Urothelium cell line (cell line): Measurements from ENCODE around the gene LATS1.
"Not testable (repeated sequence)": the region's sequence is repeated elsewhere in the genome, so short reads cannot be mapped to it uniquely, and the experiment has no call there.

Source experiments
- DNase-seq: peaks from one replicate; pipeline ENCODE4 v3.0.0; 2011; ENCODE audit warnings: low spot score, mixed read lengths
- FAIRE-seq: peaks from 2 replicates; lab custom pipeline; 2011; peaks lifted over from hg19 to GRCh38; lab: Jason Lieb, UNC

LATS1 gene

DNA sequence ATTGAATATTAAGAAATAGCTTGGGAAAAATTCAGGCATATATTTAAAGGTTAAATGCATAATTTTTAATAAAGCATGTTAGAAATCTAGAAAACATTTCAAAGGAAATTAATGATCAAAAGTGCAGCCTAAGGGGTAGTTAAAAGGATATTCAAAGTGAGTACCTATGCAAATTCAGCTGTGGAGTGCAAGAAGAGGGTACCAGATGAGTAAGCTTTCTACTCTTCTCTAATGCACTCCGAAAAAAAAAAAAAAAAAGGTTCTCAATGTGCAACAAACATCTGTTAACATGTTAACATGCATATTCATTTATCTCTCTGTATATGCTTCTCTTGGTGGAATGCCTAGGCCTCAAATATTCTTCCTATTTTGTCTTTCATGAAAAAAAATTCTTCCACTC lies 37.4 kb downstream of the LATS1 start:
- DNase-seq = no peak

DNA sequence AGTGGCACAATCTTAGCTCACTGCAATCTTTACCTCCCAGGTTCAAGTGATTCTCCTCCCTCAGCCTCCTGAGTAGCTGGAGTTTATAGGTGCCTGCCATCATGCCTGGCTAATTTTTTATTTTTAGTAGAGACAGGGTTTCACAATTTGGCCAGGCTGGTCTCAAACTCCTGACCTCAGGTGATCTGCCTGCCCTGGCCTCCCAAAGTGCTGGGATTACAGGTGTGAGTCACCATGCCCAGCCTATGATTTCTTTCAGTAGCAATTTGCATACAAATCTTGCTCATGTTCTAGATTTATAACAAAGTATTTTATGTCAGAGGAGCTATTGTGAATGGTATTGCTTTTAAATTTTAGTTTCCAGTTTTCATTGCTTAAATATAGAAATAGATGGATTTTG lies 45.6 kb downstream of the LATS1 start:
- DNase-seq, FAIRE-seq: not testable (repeated sequence)

More for the DNA sequence above, 37.4 kb downstream of the LATS1 start:
- FAIRE-seq = no peak

DNA sequence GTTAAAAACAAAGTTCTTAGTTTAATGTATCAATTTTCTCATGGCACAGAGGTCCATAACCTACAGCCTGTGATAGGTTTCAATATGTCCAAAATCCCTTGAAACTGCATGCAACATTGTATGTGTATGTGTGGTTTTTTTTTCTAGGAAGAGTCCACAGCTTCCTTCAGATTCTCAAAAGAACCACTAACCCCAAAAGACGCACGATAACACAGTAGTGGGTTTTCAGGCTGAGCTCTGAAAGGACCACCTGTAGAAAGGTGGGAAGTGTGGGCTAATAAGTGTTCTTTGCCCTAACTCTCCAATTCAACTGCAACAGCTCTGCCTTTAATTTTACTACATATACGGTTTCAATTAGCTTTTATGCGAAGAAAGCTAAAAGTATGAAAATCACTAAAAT lies 57.9 kb downstream of the LATS1 start:
- DNase-seq = no peak
- FAIRE-seq = no peak

DNA sequence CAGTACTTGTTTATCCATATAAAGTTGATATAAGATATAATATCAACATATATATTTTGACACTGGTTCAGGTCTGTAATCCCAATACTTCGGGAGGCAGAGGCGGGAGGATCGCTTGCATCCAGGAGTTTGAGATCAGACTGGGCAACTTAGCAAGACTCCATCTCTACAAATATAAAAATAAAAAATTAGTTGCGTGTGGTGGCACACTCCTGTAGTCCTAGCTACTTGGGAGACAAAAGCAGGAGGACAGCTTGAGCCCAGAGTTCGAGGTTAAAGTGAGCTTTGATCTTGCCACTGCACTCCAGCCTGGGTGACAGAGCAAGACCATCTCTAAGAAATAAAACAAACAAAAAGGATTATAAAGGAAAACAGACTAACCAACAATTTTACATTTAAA lies 60.5 kb downstream of the LATS1 start:
- FAIRE-seq = no peak

DNA sequence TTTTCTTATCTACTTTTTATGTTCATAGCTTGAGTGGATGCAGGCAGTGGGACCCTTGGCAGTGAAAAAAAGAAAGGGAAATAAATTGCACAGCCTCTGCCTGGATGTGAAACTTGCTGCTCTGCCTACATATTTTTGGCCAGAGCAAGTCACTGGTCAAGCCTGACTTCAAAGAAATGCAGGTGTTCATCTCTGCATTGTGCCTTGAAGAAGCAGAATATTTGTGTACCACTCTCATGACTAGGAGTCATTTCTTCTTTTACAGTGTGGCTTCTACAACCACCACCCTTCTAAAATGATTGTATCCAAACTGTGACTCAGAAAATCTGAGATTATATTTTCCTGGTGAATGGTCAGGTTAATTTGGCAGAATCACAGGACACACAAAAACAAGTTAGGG lies 66.8 kb downstream of the LATS1 start:
- no peak for FAIRE-seq
- DNase-seq = no peak

More for the DNA sequence above, 60.5 kb downstream of the LATS1 start:
- no peak for DNase-seq

DNA sequence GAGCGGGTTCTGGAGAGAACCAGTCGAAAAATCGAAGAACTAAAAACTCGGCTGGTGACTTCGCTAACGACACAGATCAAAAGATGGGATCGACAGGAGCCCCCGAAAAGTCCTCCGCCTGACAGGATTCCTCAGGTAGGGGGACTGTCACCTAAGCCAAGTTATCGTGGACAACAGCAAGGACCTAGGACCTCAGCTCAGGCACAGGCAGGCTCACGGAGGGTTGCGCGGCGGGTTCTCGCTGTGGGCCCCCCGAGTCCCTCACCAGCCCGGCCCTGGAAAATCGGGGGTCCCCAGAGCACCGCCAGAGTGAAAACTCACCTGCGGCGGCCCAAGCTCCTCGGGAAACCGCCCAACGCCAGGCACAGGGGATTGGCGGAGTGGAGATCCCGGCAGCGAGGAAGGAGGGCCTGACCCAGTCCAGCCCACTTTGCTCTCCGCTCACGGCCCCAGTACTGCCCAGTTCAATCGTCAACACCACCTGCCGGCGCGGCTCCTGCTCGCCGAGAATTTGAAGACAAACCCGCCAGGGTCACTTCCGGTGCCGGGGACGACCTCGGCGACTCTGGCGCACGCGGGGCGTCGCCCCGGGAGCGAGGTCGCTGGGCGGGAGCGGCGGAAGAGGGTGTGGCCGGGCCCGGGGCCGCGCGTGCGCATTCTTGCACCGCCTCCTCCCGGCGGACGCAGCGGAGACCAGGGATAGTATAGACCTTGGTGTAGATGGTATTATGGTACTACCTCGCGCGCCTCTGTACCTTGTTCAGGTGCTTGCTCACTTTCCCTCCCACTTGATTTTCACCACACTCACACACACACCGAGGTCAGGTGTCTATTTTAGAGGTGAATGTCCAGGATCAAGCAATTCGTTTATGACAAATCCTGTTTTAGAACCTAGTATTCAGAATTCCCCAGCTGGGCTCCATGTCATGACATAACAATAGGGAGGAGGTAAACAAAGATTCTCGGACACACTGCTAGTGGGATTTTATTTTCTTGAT lies 69.5 kb downstream of the LATS1 start, which contains the start of gene KATNA1:
Gene KATNA1, minus strand, starts transcription at position 567 of the 998 bp plus-strand sequence. CDS start 10,167 bp downstream, outside the sequence.
- FAIRE-seq (peak; percentile 61), DNase-seq (peak; percentile 97)

DNA sequence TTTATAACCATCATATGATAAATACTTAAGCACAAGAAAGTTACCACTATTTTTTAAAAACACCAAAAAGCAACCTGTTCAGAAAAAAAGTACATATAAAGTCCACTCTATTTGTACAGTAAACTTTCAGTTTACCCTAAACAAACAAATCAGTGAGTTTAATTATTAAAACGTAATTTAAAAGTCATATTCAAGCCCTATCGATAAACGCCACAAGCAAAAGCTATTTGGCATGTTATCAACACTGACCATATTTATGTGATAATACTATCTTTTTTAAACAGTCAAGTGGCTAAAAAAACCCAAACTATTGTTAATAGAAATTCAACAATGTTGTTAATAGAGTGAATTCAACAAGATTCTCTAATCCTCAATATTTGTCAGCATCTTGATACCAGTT lies 71.3 kb downstream of the LATS1 start:
- no peak for FAIRE-seq
- DNase-seq = no peak

DNA sequence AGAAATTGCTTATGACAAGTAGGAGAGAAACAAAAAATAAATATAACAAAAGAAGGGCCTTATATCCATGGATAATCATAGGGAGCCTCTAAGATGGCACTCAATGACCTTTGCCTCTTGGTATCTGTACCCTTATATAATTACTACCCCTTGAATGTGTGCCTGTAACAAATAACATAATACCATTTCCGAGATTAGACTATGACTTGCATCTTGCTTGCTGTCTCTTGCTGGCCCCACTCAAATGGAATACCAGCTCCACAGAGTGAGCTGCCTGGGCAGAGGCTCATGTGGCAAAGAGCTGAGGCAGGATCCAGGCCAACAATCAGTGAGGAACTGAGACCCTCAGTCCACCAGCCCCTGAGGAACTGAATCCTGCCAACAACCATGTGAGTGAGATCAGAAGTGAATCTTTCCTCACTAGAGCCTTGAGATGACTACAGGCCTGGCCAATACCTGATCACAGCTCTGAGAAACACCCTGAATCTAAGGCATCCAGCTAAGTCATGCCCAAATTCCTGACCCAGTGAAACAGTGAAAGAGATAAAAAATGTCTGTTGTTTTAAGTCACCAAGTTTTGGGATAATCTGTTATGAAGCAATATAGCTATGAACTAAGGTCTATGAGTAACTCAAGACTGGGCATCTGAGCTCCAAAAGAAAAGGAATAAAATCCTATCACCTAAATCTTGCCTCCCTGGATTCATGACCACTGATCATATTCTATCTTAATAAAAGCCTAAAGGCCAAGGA lies 74.9 kb downstream of the LATS1 start:
- no peak for FAIRE-seq
- no peak for DNase-seq

DNA sequence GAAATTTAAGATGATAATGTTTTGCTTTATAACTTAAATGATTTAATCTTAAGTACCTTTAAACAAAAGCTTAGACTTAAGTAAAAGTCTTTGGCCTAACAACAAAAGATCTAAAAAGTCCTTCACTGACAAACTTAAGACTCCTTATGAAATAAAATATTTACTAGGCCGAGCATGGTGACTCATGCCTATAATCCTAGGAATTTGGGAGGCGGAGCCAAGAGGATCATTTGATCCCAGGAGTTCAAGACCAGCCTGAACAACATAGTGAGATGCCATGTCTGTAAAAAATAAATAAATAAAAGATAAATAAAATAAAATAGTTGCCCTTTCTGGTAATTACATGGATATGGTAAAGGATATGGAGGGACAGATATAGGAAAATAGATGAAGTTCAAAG lies 81.8 kb downstream of the LATS1 start:
- no peak for FAIRE-seq
- no peak for DNase-seq

DNA sequence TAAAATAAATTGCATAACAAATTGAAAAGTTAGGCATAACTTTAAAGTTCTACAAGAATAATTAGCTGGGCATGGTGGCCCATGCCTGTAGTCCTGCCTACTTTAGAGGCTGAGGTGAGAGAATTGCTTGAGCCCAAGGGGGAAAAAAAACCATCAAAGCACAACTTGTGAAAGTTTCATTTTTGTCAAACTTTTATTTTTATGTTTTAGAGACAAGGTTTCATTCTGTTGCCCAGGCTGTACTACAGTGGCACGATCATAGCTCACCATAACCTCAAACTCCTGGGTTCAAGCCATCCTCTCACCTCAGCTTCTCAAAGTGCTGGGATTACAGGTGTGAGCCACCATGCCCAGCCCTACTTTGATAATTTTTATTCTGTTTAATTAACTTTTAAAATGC lies 83.6 kb downstream of the LATS1 start:
- FAIRE-seq = no peak
- no peak for DNase-seq

DNA sequence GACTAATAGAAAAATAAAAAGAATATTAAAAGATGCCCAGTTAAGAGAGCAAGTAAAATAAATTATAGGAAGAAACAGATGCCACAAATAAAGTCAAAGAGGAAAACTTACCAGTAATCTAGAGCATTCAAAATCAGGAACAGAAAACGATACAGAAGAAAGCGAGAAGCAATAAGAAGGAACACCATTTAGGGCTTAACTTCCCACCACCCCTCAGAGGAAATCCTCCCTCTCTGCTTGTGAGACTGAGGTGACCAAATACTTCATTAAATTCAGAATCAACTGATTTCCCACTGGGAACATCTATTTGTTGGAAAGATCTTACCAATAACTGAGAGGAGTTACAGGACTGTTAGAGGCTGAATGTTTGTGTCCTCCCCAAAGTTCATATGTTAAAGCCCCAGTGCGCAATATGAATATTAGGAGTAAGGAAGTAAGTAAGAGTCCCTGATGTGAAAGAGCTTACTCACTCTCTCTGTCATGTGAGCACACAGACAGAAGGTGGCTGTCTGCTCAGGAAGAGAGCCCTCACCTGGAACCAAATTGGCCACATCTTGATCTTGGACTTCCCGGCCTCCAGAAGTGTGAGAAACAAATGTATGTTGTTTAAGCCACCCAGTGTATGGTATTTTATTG lies 88.9 kb downstream of the LATS1 start:
- FAIRE-seq (no peak), DNase-seq (no peak)

DNA sequence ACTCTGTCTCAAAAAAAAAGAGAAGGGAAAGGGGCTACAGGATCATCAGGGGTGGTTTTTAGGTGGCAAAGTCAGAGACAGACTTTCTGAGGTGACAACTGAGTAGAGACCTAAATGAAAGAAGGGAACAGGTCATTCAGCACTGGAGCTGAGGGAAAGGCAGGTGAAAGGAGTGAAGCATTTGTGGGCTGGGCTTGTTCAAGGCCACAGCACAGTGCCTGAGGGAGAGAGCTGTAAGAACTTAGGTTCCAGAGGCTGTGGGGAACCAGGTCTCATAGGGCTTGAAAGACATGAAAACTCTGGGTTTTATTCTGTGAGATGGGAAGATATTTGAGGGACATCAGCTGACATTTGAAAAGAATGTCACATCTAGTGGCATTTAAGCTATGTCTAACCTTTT lies 90.2 kb downstream of the LATS1 start:
- DNase-seq = no peak
- no peak for FAIRE-seq

DNA sequence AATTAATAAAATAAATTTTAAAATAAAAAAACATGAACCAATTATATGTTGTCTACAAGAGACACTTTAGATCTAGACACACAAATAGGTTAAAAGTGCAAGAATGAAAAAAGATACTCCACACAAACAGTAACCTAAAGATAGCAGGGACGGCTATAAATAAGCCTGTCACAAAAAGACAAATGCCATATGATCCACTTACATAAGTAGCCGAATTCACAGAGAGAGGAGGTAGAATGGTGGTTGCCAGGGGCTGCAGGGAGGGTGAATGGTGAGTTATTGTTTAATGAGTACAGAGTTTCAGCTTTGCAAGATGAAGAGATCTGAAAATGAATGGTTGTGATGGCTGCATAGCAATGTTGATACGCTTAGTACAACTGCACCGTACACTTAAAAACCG lies 102.1 kb downstream of the LATS1 start:
- FAIRE-seq = no peak
- DNase-seq = no peak

DNA sequence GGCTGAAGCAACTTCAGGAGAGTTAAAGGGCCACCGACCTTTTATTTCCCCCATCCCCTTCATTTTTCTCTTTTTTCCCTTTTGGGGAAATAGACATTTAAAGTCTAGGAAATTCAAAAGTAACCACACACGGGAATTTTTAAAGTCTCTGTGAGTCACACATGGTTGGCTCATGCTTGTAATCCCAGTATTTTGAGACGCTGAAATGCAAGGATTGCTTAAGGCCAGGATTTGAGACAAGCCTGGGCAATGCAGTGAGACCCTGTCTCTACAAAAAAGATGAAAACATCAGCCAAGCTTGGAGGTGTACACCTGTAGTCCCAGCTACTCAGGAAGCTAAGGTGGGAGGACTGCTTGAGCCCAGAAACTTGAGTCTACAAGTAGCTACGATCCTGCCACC lies 103.6 kb downstream of the LATS1 start:
- no peak for FAIRE-seq
- DNase-seq = no peak

DNA sequence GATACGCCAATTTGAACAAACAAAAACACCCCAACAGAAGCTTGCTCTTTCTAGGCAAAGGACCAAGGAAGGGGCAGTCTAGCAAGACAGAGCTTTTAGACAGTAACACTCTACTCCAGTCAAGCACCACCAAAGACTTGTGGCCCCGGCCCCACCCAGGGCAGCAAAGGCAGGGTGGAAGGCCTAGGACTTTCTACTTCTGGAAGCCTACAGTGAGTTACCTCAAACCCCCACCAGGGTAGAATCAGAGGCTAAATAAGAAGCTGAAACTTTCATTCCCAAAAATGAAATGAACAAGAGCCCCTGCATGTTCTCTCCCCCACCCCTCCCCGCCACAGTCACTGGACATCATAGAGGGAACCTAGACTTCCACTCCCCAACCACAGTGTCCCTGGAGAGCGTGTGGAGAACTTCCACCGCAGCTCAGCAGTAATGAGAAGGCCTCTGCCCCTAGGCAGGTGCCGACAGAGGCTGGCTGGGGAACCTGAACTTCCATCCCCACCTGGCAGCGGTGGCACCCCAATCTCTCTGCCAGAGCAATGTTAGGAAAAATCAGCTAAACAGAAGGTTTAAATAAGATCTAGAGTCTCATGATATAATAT lies 109.4 kb downstream of the LATS1 start:
- FAIRE-seq (no peak), DNase-seq (no peak)
